ENCODE results near the gene CCL15. TPM values are rescaled to one million over a fixed set of nuclear protein-coding genes. Genes with fewer than 3 reads are reported as not detected.

Gene CCL15
- total RNA-seq, 6 donors from 2014 or later = 0.72 to 2.6 (median 1.4) TPM; not detected in 2

GRCh38 chr17:35984140-35984539, 17.2 kb downstream of the CCL15 start:
- Histone ChIP-seq H3K9me3 (no peaks in the 10 kb centered on the region), H3K4me3 (no peak overlapping the region), H3K27ac (no peak overlapping the region), H3K36me3 (no peaks in the 10 kb centered on the region), H3K4me1 (peaks cover 0 to 8% (median 0%) of the 10 kb centered on the region in 4 donors), H3K27me3 (no peaks in the 10 kb centered on the region)
- DNase-seq = no peak
- no peak for ATAC-seq (ENCODE audit: low FRiP score in 2 of 2)
- 94 to 99% methylated on average over 6 of the region's 6 CpGs for WGBS, 2 donors
- TF ChIP-seq CTCF (IDR thresholded peaks at IDR 0.05) (no peak), EP300 (IDR thresholded peaks at IDR 0.05) (no peak), POLR2A (IDR thresholded peaks at IDR 0.05) (no peak), POLR2AphosphoS5 (IDR thresholded peaks at IDR 0.05) (no peak)

DNA sequence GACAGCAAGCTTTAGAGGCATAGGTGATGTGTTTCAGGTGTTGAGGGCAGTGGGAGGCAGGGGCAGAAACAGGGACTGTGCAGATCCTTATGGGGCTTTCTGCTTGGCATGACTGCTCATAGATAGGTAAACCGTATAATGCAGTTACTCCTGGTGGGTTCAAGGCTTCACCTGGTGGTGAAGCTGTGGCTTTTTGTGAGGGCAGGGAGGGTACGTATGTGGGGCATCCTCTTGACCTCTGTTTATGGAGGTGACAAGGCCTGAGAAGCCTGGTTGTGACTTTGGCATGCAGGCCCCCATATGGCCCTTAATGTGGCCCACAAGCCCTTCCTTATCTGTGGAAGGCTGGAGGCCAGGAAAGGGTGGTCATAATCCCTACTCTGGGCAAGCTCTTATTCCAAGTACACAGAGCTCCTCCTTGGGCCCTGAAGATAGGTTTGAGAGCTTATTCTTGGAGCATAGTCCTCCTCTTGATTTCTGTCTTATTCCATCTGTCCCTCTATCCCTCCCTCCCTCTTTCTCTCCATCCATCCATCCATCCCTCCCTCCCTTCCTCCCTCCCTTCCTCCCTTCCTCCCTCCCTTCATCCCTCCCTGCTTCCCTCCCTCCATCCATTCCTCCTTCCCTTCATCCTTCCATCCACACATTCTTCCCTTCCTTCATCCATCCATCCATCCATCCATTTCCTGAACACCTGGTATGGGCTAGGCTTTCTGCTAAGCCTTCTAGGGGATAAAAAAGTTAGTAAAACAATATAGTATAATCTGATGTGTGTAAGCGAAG, 18.8 kb downstream of the CCL15 start:
- DNase-seq (no peak), ATAC-seq (ENCODE audit: low FRiP score in 2 of 2) (no peak)
- peaks cover 0 to 8% (median 0%) of the 10 kb centered on the region in 4 donors for H3K4me1 ChIP-seq
- no peaks in the 10 kb centered on the region for H3K36me3 ChIP-seq
- H3K27me3 ChIP-seq = no peaks in the 10 kb centered on the region
- no peaks in the 10 kb centered on the region for H3K9me3 ChIP-seq
- 88 to 92% methylated on average over 3 of the region's 3 CpGs for WGBS, 2 donors
- no peak overlapping the region for H3K27ac ChIP-seq
- no peak overlapping the region for H3K4me3 ChIP-seq
- TF ChIP-seq CTCF (IDR thresholded peaks at IDR 0.05) = no peak
- TF ChIP-seq EP300 (IDR thresholded peaks at IDR 0.05) = no peak
- no peak for TF ChIP-seq POLR2AphosphoS5 (IDR thresholded peaks at IDR 0.05)
- no peak for TF ChIP-seq POLR2A (IDR thresholded peaks at IDR 0.05)

GRCh38 chr17:35981908-35982330, 19.4 kb downstream of the CCL15 start:
- 70 to 71% methylated on average over 4 of the region's 4 CpGs for WGBS, 2 donors
- ATAC-seq (ENCODE audit: low FRiP score in 2 of 2) = no peak
- H3K36me3 ChIP-seq = no peaks in the 10 kb centered on the region
- H3K27me3 ChIP-seq = no peaks in the 10 kb centered on the region
- H3K4me1 ChIP-seq = peaks cover 0 to 4% (median 0%) of the 10 kb centered on the region in 4 donors
- DNase-seq = no peak
- no peak overlapping the region for H3K27ac ChIP-seq
- no peak overlapping the region for H3K4me3 ChIP-seq
- TF ChIP-seq POLR2A (IDR thresholded peaks at IDR 0.05) = no peak
- TF ChIP-seq CTCF (IDR thresholded peaks at IDR 0.05) = no peak
- TF ChIP-seq EP300 (IDR thresholded peaks at IDR 0.05) = no peak
- H3K9me3 ChIP-seq = no peaks in the 10 kb centered on the region

DNA sequence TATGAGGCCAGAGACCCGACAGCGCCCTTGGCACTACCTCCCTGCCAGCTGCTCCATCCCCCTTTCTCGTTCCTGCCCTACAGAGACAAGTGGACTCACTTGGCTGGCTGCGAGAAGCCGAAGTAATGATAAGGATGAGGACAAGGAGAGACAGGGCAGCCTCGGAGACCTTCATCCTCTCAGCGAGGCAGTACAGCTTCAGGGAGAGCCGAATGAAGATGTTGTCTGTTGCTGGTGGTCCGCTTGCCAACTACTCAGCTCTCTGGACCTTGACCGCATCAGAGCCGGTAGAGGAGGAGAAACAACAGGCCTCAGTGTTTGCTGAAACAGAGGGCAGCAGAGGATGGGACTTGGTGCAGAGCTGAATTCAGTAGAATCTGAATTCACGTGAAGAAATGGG, 20.1 kb downstream of the CCL15 start, which contains the start of gene CCL16:
CCL16 (minus strand) TSS at position 252 of the 400 bp plus-strand sequence; CDS start at position 175, 77 bp downstream.
- Histone ChIP-seq H3K27me3 (no peaks in the 10 kb centered on the region), H3K36me3 (no peaks in the 10 kb centered on the region), H3K4me3 (no peak within 1 kb of the TSS), H3K4me1 (no peaks in the 10 kb centered on the region), H3K27ac (no peak within 1 kb of the TSS), H3K9me3 (no peaks in the 10 kb centered on the region)
- DNase-seq = no peak
- no peak for ATAC-seq (ENCODE audit: low FRiP score in 2 of 2)
- TF ChIP-seq POLR2A (IDR thresholded peaks at IDR 0.05) (no peak), CTCF (IDR thresholded peaks at IDR 0.05) (no peak), POLR2AphosphoS5 (IDR thresholded peaks at IDR 0.05) (no peak), EP300 (IDR thresholded peaks at IDR 0.05) (no peak)
- WGBS, 2 donors = 88 to 92% methylated on average over 12 of the region's 12 CpGs

DNA sequence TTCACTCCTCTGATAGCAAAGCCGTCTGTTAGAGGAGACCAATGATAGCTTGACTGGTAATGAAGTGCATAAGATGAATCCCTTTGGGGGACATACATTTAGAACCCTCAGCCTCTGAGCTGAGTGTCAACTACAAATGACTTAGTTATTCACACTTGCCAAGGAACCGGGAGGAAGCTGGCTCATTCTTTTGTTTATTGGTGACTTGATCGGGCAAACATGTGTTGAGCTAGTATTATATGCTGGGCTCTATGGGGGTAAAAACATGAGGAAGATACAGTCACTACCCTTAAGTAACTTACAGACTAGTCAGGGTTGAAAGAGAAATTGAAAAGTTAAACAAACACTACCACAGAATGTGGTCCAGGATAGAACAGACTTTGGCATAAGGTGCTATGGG, 23.0 kb downstream of the CCL15 start:
- no peak for ATAC-seq (ENCODE audit: low FRiP score in 2 of 2)
- Histone ChIP-seq H3K4me3 (no peak overlapping the region), H3K4me1 (peaks cover 0 to 5% (median 2%) of the 10 kb centered on the region in 4 donors), H3K36me3 (no peaks in the 10 kb centered on the region), H3K27ac (no peak overlapping the region), H3K9me3 (no peaks in the 10 kb centered on the region), H3K27me3 (no peaks in the 10 kb centered on the region)
- WGBS, 2 donors = 60 to 67% methylated on average over 3 of the region's 3 CpGs
- TF ChIP-seq POLR2A (IDR thresholded peaks at IDR 0.05) = no peak
- no peak for TF ChIP-seq CTCF (IDR thresholded peaks at IDR 0.05)
- TF ChIP-seq EP300 (IDR thresholded peaks at IDR 0.05) = no peak
- TF ChIP-seq POLR2AphosphoS5 (IDR thresholded peaks at IDR 0.05) = no peak
- no peak for DNase-seq

All from upper lobe of left lung (tissue), 6 donors.